Hematopoietic multipotent progenitor cell treated with erythropoietin and hydrocortisone succinate and interleukin-3 and kit ligand, for 17 days (in vitro differentiated cells): Measurements from ENCODE around the gene A1BG.

Experiments used
- DNase-seq: peaks from one replicate; pipeline ENCODE4 v3.0.0-alpha.2; 2015; ENCODE audit warnings: low spot score

Gene A1BG

GRCh38 chr19:58296104-58296503 lies 57.2 kb downstream of the A1BG start:
- no peak for DNase-seq
